Measurements from ENCODE around the gene EXOC3L4. TPM values are rescaled to one million over a fixed set of nuclear protein-coding genes. Genes with fewer than 3 reads are reported as not detected.

The EXOC3L4 gene
- total RNA-seq, 1 donor, result not detected

GRCh38 chr14:103125098-103126070 is 30.9 kb downstream of the EXOC3L4 start:
- TF ChIP-seq, protein P1, sequence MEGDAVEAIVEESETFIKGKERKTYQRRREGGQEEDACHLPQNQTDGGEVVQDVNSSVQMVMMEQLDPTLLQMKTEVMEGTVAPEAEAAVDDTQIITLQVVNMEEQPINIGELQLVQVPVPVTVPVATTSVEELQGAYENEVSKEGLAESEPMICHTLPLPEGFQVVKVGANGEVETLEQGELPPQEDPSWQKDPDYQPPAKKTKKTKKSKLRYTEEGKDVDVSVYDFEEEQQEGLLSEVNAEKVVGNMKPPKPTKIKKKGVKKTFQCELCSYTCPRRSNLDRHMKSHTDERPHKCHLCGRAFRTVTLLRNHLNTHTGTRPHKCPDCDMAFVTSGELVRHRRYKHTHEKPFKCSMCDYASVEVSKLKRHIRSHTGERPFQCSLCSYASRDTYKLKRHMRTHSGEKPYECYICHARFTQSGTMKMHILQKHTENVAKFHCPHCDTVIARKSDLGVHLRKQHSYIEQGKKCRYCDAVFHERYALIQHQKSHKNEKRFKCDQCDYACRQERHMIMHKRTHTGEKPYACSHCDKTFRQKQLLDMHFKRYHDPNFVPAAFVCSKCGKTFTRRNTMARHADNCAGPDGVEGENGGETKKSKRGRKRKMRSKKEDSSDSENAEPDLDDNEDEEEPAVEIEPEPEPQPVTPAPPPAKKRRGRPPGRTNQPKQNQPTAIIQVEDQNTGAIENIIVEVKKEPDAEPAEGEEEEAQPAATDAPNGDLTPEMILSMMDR (IDR thresholded peaks at IDR 0.05; ENCODE audit: insufficient read depth, low read length), result no peak
- H3K4me3 ChIP-seq (ENCODE audit: low read depth, low read length), result peak overlapping the region; percentile 68
- DNase-seq (ENCODE audit: low read depth), result no peak

DNA sequence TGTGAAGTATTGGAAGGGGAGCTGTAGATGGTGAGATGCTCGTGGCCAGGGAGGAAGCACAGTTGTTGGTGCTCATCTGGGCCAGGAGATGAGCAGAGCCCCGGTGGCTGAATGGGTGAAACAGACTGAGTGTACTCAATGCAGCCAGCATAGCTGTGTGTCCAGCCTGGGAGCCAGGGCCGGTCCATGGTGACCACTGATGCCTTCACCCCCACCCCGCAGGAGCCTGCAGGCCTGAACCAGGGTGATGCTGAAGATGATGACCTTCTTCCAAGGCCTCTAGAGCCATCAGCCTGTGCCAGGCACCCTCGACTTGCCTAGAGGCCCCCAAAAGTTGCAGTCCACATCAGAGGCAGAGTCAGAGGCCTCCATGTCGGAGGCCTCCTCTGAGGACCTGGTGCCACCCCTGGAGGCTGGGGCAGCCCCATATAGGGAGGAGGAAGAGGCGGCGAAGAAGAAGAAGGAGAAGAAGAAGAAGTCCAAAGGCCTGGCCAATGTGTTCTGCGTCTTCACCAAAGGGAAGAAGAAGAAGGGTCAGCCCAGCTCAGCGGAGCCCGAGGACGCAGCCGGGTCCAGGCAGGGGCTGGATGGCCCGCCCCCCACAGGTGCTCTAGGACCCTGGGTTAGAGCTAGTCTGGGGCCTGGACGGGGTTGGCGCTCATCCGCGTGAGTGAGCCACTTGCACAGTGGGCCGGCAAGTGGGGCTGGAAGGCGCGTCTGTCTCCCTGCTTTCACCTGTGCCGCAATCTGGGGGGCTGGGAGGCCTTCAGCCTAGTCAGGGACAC is 31.8 kb downstream of the EXOC3L4 start:
- TF ChIP-seq, protein P1 (IDR thresholded peaks at IDR 0.05; ENCODE audit: insufficient read depth, low read length), result no peak
- H3K4me3 ChIP-seq (ENCODE audit: low read depth, low read length), result peak overlapping the region; percentile 50
- no peak for DNase-seq (ENCODE audit: low read depth)

GRCh38 chr14:103126873-103127304 is 32.4 kb downstream of the EXOC3L4 start:
- no peak for DNase-seq (ENCODE audit: low read depth)
- TF ChIP-seq, protein P1 (IDR thresholded peaks at IDR 0.05; ENCODE audit: insufficient read depth, low read length), result no peak
- peak overlapping the region; percentile 50 for H3K4me3 ChIP-seq (ENCODE audit: low read depth, low read length)

DNA sequence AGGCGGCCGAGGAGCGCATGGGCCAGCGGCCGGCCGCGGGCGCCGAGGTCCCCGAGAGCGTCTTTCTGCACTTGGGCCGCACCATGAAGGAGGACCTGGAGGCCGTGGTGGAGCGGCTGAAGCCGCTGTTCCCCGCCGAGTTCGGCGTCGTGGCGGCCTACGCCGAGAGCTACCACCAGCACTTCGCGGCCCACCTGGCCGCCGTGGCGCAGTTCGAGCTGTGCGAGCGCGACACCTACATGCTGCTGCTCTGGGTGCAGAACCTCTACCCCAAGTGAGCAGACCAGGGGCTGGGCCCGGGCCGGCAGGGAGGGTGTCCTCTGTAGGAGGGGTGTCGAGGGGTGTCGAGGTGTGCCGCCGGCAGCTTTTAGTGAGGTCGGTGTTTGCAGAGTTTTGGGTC is 32.8 kb downstream of the EXOC3L4 start:
- TF ChIP-seq, protein P1 (IDR thresholded peaks at IDR 0.05; ENCODE audit: insufficient read depth, low read length), result no peak

DNA sequence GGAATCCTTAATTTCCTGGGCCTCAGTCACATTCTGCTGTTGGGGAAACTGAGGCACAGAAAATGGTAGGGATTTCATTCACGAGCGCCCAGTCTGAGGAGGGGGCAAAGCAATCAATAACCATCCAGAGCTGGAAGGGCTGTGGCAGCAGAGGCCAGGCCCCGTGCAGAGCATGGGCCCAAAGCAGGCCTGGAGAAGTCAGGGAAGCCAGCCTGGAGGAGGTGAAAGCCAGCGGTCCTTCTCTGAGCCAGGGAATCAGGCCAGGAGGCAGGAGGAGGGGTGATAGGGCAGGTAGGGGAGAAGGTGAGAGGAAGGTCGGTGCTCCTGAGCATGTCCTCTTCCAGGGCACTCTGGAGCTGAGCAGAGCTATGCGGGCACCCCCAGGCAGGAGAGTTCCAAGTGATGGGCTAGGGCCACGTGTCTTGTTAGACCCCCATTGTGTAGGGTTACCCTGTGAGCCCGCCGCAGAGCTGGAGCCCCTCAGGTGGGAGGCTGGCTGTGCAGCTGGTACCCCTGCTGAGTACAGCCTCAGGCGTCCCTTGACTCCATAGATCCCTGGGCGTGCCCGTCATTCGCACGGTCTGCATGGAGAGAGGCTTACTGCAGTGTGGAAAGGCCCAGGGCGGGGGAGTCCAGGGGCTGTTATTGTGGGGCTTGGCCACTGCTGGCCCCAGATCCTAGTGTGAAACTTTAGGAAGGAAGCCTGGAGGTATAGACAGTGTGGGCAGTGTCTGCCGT is 33.5 kb downstream of the EXOC3L4 start:
- no peak overlapping the region for H3K4me3 ChIP-seq (ENCODE audit: low read depth, low read length)
- no peak for DNase-seq (ENCODE audit: low read depth)
- TF ChIP-seq, protein P1 (IDR thresholded peaks at IDR 0.05; ENCODE audit: insufficient read depth, low read length), result no peak

More for the DNA sequence above, 32.8 kb downstream of the EXOC3L4 start:
- peak overlapping the region; percentile 22 for H3K4me3 ChIP-seq (ENCODE audit: low read depth, low read length)
- DNase-seq (ENCODE audit: low read depth), result no peak

GRCh38 chr14:103128631-103129300 is 34.2 kb downstream of the EXOC3L4 start:
- TF ChIP-seq, protein P1 (IDR thresholded peaks at IDR 0.05; ENCODE audit: insufficient read depth, low read length), result no peak
- H3K4me3 ChIP-seq (ENCODE audit: low read depth, low read length), result no peak overlapping the region
- DNase-seq (ENCODE audit: low read depth), result no peak
